Measurements from ENCODE around the gene CWC27.

CWC27 gene

DNA sequence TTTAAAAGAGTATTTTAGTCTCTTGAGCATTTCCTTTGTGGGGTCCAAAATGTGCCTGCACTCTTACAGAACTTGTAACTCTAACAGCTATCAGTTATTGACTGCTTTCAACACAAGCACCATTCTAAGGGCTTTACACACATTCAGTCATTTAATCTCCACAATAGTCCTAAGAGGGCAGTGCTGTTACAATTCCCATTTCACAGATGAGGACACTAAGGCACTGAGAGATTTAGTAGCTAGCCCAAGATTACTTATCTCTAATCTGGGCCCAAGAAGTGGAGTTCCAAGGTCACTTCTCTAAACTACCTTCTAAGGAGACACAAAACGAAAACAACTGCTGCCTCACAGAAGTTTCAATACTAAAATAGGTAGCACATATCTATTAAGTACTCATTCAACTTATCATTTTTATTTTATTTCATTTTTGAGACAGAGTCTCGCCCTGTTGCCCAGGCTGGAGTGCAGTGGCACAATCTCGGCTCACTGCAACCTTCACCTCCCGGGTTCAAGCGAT lies 275.2 kb downstream of the CWC27 start:
- Histone ChIP-seq H3K4me3 (IDR thresholded peaks at IDR 0.05; ENCODE audit: insufficient read depth, low read depth, low read length) (no peak overlapping the region), H3K4me2 (no peak overlapping the region), H3K36me3 (ENCODE audit: insufficient read depth) (no peaks in the 10 kb centered on the region), H4K20me1 (ENCODE audit: insufficient read depth) (no peaks in the 10 kb centered on the region), H2AFZ (ENCODE audit: low read depth) (no peak overlapping the region), H3K27ac (no peak overlapping the region), H3K9ac (no peak overlapping the region), H3K4me1 (ENCODE audit: low read depth, poor library complexity, severe bottlenecking) (peaks cover 2% of the 10 kb centered on the region), H3K27me3 (ENCODE audit: insufficient read depth, low read depth) (no peaks in the 10 kb centered on the region), H3K79me2 (ENCODE audit: insufficient read depth, low read depth) (no peaks in the 10 kb centered on the region)
- TF ChIP-seq, protein P1, sequence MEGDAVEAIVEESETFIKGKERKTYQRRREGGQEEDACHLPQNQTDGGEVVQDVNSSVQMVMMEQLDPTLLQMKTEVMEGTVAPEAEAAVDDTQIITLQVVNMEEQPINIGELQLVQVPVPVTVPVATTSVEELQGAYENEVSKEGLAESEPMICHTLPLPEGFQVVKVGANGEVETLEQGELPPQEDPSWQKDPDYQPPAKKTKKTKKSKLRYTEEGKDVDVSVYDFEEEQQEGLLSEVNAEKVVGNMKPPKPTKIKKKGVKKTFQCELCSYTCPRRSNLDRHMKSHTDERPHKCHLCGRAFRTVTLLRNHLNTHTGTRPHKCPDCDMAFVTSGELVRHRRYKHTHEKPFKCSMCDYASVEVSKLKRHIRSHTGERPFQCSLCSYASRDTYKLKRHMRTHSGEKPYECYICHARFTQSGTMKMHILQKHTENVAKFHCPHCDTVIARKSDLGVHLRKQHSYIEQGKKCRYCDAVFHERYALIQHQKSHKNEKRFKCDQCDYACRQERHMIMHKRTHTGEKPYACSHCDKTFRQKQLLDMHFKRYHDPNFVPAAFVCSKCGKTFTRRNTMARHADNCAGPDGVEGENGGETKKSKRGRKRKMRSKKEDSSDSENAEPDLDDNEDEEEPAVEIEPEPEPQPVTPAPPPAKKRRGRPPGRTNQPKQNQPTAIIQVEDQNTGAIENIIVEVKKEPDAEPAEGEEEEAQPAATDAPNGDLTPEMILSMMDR (conservative IDR thresholded peaks at IDR 0.05; ENCODE audit: low read depth, low read length), result no peak

GRCh38 chr5:65047225-65047624 lies 278.5 kb downstream of the CWC27 start:
- Histone ChIP-seq H3K27me3 (ENCODE audit: insufficient read depth, low read depth) (no peaks in the 10 kb centered on the region), H3K4me2 (no peak overlapping the region), H3K9ac (no peak overlapping the region), H3K36me3 (ENCODE audit: insufficient read depth) (no peaks in the 10 kb centered on the region), H4K20me1 (ENCODE audit: insufficient read depth) (no peaks in the 10 kb centered on the region), H2AFZ (ENCODE audit: low read depth) (no peak overlapping the region), H3K4me1 (ENCODE audit: low read depth, poor library complexity, severe bottlenecking) (peaks cover 5% of the 10 kb centered on the region), H3K4me3 (IDR thresholded peaks at IDR 0.05; ENCODE audit: insufficient read depth, low read depth, low read length) (no peak overlapping the region), H3K27ac (no peak overlapping the region), H3K79me2 (ENCODE audit: insufficient read depth, low read depth) (no peaks in the 10 kb centered on the region)
- TF ChIP-seq, protein P1 (conservative IDR thresholded peaks at IDR 0.05; ENCODE audit: low read depth, low read length), result no peak

DNA sequence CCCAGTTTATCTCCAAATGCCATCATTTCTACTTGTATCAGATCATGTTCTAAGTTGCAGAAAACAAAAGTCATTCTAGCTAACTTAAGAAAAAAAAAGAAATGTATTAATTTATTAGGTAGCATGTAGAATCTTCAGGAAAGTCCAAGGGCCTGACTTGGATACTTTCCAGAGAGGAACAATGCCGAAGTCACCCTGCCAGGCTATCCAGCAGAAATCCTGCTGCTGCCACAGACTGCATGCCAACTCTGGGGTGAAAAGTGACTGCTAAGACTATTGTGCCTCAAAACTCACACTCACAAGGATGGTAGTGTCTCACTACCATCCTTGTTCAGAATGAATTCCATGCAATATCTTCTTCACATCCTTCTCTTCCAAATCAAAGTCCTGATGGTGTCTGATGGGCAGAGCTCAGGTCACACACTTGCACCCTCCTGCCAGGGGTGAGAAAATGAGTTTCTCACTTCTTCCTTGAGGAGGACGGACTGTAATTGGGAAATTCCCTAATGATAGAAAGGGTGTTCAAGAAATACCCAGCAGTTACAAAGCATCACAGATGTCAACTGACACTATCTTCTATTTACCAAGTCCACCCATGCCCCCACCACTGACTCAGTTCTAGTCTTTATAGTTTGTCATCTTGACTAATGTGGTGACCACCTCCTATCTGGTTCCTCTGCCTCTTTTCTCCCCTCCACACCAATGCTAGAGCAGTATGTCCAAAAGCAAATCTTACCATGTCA lies 279.4 kb downstream of the CWC27 start:
- H2AFZ ChIP-seq (ENCODE audit: low read depth), result no peak overlapping the region
- H3K79me2 ChIP-seq (ENCODE audit: insufficient read depth, low read depth), result no peaks in the 10 kb centered on the region
- H3K36me3 ChIP-seq (ENCODE audit: insufficient read depth), result no peaks in the 10 kb centered on the region
- H3K9ac ChIP-seq, result no peak overlapping the region
- TF ChIP-seq, protein P1 (conservative IDR thresholded peaks at IDR 0.05; ENCODE audit: low read depth, low read length), result no peak
- no peak overlapping the region for H3K4me3 ChIP-seq (IDR thresholded peaks at IDR 0.05; ENCODE audit: insufficient read depth, low read depth, low read length)
- H3K27me3 ChIP-seq (ENCODE audit: insufficient read depth, low read depth), result no peaks in the 10 kb centered on the region
- no peak overlapping the region for H3K27ac ChIP-seq
- H3K4me2 ChIP-seq, result no peak overlapping the region
- H4K20me1 ChIP-seq (ENCODE audit: insufficient read depth), result no peaks in the 10 kb centered on the region
- peaks cover 5% of the 10 kb centered on the region for H3K4me1 ChIP-seq (ENCODE audit: low read depth, poor library complexity, severe bottlenecking)

- no peaks in the 10 kb centered on the region for H4K20me1 ChIP-seq (ENCODE audit: insufficient read depth)
- H2AFZ ChIP-seq (ENCODE audit: low read depth), result no peak overlapping the region
- H3K4me3 ChIP-seq (IDR thresholded peaks at IDR 0.05; ENCODE audit: insufficient read depth, low read depth, low read length), result no peak overlapping the region
- no peaks in the 10 kb centered on the region for H3K27me3 ChIP-seq (ENCODE audit: insufficient read depth, low read depth)
- TF ChIP-seq, protein P1 (conservative IDR thresholded peaks at IDR 0.05; ENCODE audit: low read depth, low read length), result no peak
- H3K36me3 ChIP-seq (ENCODE audit: insufficient read depth), result no peaks in the 10 kb centered on the region
- H3K9ac ChIP-seq, result no peak overlapping the region
- H3K4me2 ChIP-seq, result no peak overlapping the region
- H3K4me1 ChIP-seq (ENCODE audit: low read depth, poor library complexity, severe bottlenecking), result peaks cover 5% of the 10 kb centered on the region
- no peaks in the 10 kb centered on the region for H3K79me2 ChIP-seq (ENCODE audit: insufficient read depth, low read depth)
- no peak overlapping the region for H3K27ac ChIP-seq
These were observed 281.4 kb downstream of the CWC27 start for GRCh38 chr5:65050140-65050539.
